ENCODE measurements around the gene LCOR.

- TF ChIP-seq, protein P1, sequence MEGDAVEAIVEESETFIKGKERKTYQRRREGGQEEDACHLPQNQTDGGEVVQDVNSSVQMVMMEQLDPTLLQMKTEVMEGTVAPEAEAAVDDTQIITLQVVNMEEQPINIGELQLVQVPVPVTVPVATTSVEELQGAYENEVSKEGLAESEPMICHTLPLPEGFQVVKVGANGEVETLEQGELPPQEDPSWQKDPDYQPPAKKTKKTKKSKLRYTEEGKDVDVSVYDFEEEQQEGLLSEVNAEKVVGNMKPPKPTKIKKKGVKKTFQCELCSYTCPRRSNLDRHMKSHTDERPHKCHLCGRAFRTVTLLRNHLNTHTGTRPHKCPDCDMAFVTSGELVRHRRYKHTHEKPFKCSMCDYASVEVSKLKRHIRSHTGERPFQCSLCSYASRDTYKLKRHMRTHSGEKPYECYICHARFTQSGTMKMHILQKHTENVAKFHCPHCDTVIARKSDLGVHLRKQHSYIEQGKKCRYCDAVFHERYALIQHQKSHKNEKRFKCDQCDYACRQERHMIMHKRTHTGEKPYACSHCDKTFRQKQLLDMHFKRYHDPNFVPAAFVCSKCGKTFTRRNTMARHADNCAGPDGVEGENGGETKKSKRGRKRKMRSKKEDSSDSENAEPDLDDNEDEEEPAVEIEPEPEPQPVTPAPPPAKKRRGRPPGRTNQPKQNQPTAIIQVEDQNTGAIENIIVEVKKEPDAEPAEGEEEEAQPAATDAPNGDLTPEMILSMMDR (conservative IDR thresholded peaks at IDR 0.05; ENCODE audit: low read depth, low read length), result no peak
- no peak for TF ChIP-seq EZH2 (IDR thresholded peaks at IDR 0.05; ENCODE audit: borderline replicate concordance, low read depth, low read length, poor library complexity, severe bottlenecking)
These were observed 40.2 kb upstream of the LCOR start for GRCh38 chr10:96791902-96792301.

Data from A673 (cell line).